ENCODE measurements around the gene IL11RA.
A peak's percentile ranks its signal among the peaks of the same experiment; 100 is the strongest.

IL11RA gene

DNA sequence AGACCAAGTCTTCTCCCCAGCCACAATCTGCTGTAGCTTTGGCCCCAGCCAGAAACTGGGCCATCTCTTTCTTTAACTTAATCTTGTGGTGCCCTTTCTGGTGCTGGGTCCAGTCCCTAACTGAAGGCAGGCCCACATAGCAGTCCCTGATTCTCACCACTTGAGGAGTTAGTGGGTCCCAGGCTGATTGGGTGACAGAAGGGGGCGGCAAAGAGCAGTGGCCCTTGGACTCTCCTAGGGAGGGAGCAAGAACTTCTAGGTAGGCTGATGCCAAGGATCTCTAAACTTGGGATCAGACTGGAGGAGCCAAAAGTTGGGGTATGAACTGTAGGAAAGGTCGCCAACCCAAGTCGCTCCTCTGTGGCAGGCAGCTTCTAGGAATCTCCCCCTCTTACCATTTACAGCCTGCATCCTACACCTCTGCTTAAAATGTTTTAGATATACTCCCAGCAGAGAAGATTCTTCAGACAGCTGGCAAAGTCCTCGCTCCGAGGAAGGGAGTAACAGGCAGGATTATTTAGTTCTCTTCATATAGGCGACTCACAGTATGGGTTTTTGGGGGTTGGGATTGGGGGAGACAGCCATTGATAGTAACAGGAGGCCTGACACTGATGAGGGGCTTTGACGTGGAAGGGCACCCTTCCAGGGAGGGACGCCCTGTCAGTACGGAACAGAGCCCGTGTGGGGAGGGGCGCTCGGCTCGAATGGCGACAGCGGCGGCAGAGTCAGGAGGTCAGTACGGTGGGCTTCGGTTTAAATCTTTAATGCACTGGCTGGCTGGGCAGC, 12.5 kb downstream of the IL11RA start:
- peak overlapping the region; percentile 88 for H3K27ac Mint-ChIP-seq (ENCODE audit: low read depth)
- DNase-seq (ENCODE audit: low spot score in 2 of 2) = peak; percentile 52 to 76
- peaks cover 40% of the 10 kb centered on the region for H3K4me1 Mint-ChIP-seq
- peak overlapping the region; percentile 83 for H3K4me3 Mint-ChIP-seq
- peak; percentile 47 for ATAC-seq (replicated peaks; ENCODE audit: extremely low read depth, poor library complexity, severe bottlenecking)
- no peaks in the 10 kb centered on the region for H3K27me3 Mint-ChIP-seq
- H3K36me3 Mint-ChIP-seq (ENCODE audit: insufficient read depth) = peaks cover 8% of the 10 kb centered on the region
- H3K9me3 Mint-ChIP-seq = peaks cover 5% of the 10 kb centered on the region

DNA sequence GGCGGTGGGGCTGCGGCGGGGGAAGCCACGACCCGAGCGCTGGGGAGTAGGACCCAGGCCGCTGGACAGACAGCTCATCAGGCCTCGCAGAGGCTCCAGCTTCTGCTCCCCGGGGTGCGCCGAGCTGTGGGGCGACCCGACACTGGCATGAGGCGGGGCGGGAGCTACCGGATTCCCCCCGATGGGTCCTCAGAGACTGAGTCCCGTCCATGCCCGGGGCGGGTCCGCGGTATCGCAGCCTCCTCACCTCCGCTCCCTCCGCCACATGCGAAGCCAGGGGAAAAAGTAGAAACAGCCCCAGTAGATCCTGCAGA, 13.0 kb downstream of the IL11RA start:
- ATAC-seq (replicated peaks; ENCODE audit: extremely low read depth, poor library complexity, severe bottlenecking) (no peak), DNase-seq (ENCODE audit: low spot score in 2 of 2) (no peak)
- H3K27ac Mint-ChIP-seq (ENCODE audit: low read depth) = peak overlapping the region; percentile 88
- H3K27me3 Mint-ChIP-seq = no peaks in the 10 kb centered on the region
- peaks cover 8% of the 10 kb centered on the region for H3K36me3 Mint-ChIP-seq (ENCODE audit: insufficient read depth)
- peak overlapping the region; percentile 83 for H3K4me3 Mint-ChIP-seq
- peaks cover 6% of the 10 kb centered on the region for H3K9me3 Mint-ChIP-seq
- H3K4me1 Mint-ChIP-seq = peaks cover 40% of the 10 kb centered on the region

GRCh38 chr9:34665381-34666250, 13.6 kb downstream of the IL11RA start:
- Mint-ChIP-seq H3K27ac (ENCODE audit: low read depth) (peak overlapping the region; percentile 88), H3K4me1 (peaks cover 40% of the 10 kb centered on the region), H3K4me3 (peak overlapping the region; percentile 83), H3K36me3 (ENCODE audit: insufficient read depth) (peaks cover 8% of the 10 kb centered on the region), H3K27me3 (no peaks in the 10 kb centered on the region), H3K9me3 (peaks cover 6% of the 10 kb centered on the region)
- ATAC-seq (replicated peaks; ENCODE audit: extremely low read depth, poor library complexity, severe bottlenecking) (peak; percentile 80), DNase-seq (ENCODE audit: low spot score in 2 of 2) (peak; percentile 76 to 85)

- DNase-seq (ENCODE audit: low spot score in 2 of 2) = no peak
- no peak for ATAC-seq (replicated peaks; ENCODE audit: extremely low read depth, poor library complexity, severe bottlenecking)
- Mint-ChIP-seq H3K4me3 (no peak overlapping the region), H3K27ac (ENCODE audit: low read depth) (no peak overlapping the region), H3K4me1 (peaks cover 14% of the 10 kb centered on the region), H3K9me3 (peaks cover 6% of the 10 kb centered on the region), H3K27me3 (no peaks in the 10 kb centered on the region), H3K36me3 (ENCODE audit: insufficient read depth) (peaks cover 8% of the 10 kb centered on the region)
Measured at GRCh38 chr9:34669809-34670562, 18.0 kb downstream of the IL11RA start.

DNA sequence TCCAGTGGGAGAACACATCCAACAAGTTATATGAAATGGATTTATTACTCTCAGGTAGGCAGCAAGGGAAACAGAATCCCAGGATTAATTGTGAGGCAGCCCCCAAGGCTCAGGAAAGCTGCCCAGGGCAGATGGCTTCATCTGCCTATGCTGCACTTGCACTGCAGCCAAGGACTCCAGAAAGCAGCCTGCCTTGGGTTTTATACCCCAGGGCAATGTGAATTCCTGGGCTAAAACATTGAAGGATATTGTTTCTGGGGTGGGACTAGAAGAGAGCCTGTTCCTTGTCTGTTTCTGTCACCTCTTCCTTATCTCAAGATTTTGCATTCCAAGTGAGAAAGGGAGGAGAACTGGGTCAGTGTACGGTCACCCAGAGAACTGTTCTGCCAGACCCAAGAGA, 19.3 kb downstream of the IL11RA start:
- Mint-ChIP-seq H3K4me3 (no peak overlapping the region), H3K27ac (ENCODE audit: low read depth) (no peak overlapping the region), H3K4me1 (peaks cover 5% of the 10 kb centered on the region), H3K36me3 (ENCODE audit: insufficient read depth) (no peaks in the 10 kb centered on the region), H3K27me3 (no peaks in the 10 kb centered on the region), H3K9me3 (peaks cover 6% of the 10 kb centered on the region)
- ATAC-seq (replicated peaks; ENCODE audit: extremely low read depth, poor library complexity, severe bottlenecking) (no peak), DNase-seq (ENCODE audit: low spot score in 2 of 2) (no peak)

DNA sequence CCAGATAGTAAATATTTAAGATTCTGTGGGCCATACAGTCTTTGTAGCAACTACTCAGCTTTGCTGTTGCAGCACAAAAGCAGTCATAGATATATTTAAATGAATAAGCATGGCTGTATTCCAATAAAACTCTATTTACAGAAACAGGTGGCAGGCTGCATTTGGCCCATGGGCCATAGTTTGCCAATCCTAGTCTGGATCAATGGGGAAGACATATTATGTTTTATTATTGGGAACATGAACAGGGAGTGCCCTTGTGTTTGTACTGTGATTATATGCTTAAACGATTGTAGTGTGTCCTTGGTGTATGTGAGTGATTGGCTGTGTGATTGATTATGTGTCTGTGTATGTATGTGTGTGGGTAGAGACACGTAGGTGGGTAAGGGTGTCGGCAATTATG, 22.5 kb downstream of the IL11RA start:
- Mint-ChIP-seq H3K27me3 (no peaks in the 10 kb centered on the region), H3K4me3 (no peak overlapping the region), H3K9me3 (peaks cover 1% of the 10 kb centered on the region), H3K36me3 (ENCODE audit: insufficient read depth) (no peaks in the 10 kb centered on the region), H3K27ac (ENCODE audit: low read depth) (no peak overlapping the region), H3K4me1 (no peaks in the 10 kb centered on the region)
- no peak for ATAC-seq (replicated peaks; ENCODE audit: extremely low read depth, poor library complexity, severe bottlenecking)
- no peak for DNase-seq (ENCODE audit: low spot score in 2 of 2)

DNA sequence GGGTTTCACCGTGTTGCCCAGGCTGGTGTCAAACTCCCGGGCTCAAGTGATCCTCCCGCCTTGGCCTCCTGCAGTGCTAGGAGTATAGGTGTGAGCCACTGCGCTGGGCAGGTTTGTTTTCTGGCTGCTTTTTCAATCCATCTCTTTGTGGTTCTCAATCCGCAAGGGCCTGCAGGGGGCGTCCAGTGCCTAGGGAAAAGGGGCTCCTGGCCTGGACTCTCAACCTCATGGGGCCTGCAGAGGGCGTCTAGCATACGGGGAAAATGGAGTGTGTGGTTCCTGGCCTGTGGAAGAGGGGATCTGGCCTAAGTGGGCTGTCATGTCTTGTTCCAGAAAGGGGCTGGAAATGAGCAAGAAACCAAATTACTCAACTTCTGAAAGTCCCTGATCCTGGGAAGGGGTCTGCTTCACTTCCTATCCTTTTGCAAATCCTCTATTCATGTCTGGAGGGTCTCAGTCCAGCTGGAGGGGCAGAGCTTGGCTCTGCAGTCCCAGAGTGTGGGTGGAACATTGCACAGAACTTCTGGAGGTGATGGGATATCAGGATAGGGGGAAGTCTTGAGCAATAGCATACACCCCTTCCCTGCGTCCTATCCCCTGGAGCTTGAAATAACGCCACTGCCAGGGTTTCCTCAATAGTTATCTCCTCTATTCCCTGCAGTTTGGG, 23.2 kb downstream of the IL11RA start:
- H3K4me1 Mint-ChIP-seq = no peaks in the 10 kb centered on the region
- DNase-seq (ENCODE audit: low spot score in 2 of 2) (no peak), ATAC-seq (replicated peaks; ENCODE audit: extremely low read depth, poor library complexity, severe bottlenecking) (no peak)
- H3K27me3 Mint-ChIP-seq = no peaks in the 10 kb centered on the region
- H3K36me3 Mint-ChIP-seq (ENCODE audit: insufficient read depth) = no peaks in the 10 kb centered on the region
- no peaks in the 10 kb centered on the region for H3K9me3 Mint-ChIP-seq
- no peak overlapping the region for H3K4me3 Mint-ChIP-seq
- no peak overlapping the region for H3K27ac Mint-ChIP-seq (ENCODE audit: low read depth)

DNA sequence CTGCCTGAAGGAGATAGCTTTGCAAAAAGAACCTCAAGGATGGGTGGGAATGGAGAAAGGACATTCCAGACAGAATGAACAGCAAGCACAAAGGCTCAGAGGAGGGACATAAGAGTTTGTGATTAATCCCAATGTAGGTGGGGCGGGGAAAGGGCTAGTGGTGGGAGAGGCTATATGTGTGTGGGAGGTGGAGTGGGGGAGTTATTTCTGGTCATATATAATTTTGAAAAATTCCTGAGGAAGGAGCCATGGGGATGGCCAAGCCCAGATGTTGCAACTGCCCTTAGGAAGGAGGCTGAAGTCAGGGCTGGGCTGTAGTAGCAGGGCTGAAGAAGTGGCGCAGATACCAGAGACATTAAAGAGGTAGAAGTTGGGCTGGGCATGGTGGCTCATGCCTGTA, 23.9 kb downstream of the IL11RA start:
- Mint-ChIP-seq H3K9me3 (no peaks in the 10 kb centered on the region), H3K27me3 (no peaks in the 10 kb centered on the region), H3K4me3 (no peak overlapping the region), H3K4me1 (no peaks in the 10 kb centered on the region), H3K27ac (ENCODE audit: low read depth) (no peak overlapping the region), H3K36me3 (ENCODE audit: insufficient read depth) (no peaks in the 10 kb centered on the region)
- ATAC-seq (replicated peaks; ENCODE audit: extremely low read depth, poor library complexity, severe bottlenecking) = no peak
- DNase-seq (ENCODE audit: low spot score in 2 of 2) = no peak

- H3K9me3 Mint-ChIP-seq = no peaks in the 10 kb centered on the region
- peaks cover 11% of the 10 kb centered on the region for H3K27me3 Mint-ChIP-seq
- H3K27ac Mint-ChIP-seq (ENCODE audit: low read depth) = no peak overlapping the region
- H3K4me3 Mint-ChIP-seq = no peak overlapping the region
- DNase-seq (ENCODE audit: low spot score in 2 of 2) = no peak
- no peaks in the 10 kb centered on the region for H3K36me3 Mint-ChIP-seq (ENCODE audit: insufficient read depth)
- no peaks in the 10 kb centered on the region for H3K4me1 Mint-ChIP-seq
- ATAC-seq (replicated peaks; ENCODE audit: extremely low read depth, poor library complexity, severe bottlenecking) = no peak
Measured at GRCh38 chr9:34684145-34684544, 32.2 kb downstream of the IL11RA start.

DNA sequence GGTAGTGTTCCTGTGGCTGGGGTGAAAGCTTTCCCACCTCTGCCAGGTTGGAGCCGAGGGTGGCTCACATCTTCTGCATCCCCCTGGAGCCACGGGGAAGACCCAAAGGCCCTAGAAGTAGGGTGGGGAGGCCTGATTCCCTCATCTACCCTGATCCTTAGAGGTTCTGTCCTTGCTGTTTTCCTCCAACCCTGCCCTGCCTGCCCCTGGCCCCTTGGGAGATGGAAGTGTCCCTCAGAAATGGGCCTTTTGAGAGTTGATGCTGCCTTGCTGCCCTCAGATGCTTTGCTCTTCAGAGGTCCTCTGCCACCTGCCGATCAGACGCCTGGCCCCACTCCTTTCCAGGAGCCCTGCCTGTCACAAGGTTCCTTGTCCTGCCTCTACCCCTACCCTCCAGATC, 32.8 kb downstream of the IL11RA start:
- peaks cover 18% of the 10 kb centered on the region for H3K27me3 Mint-ChIP-seq
- H3K4me1 Mint-ChIP-seq = no peaks in the 10 kb centered on the region
- H3K9me3 Mint-ChIP-seq = no peaks in the 10 kb centered on the region
- no peak overlapping the region for H3K27ac Mint-ChIP-seq (ENCODE audit: low read depth)
- no peaks in the 10 kb centered on the region for H3K36me3 Mint-ChIP-seq (ENCODE audit: insufficient read depth)
- ATAC-seq (replicated peaks; ENCODE audit: extremely low read depth, poor library complexity, severe bottlenecking) = no peak
- H3K4me3 Mint-ChIP-seq = no peak overlapping the region
- DNase-seq (ENCODE audit: low spot score in 2 of 2) = no peak

- H3K9me3 Mint-ChIP-seq = no peaks in the 10 kb centered on the region
- no peaks in the 10 kb centered on the region for H3K36me3 Mint-ChIP-seq (ENCODE audit: insufficient read depth)
- no peak overlapping the region for H3K27ac Mint-ChIP-seq (ENCODE audit: low read depth)
- H3K4me1 Mint-ChIP-seq = no peaks in the 10 kb centered on the region
- DNase-seq (ENCODE audit: low spot score in 2 of 2) (no peak), ATAC-seq (replicated peaks; ENCODE audit: extremely low read depth, poor library complexity, severe bottlenecking) (no peak)
- H3K4me3 Mint-ChIP-seq = no peak overlapping the region
- H3K27me3 Mint-ChIP-seq = peaks cover 22% of the 10 kb centered on the region
Measured at GRCh38 chr9:34685591-34685990, 33.6 kb downstream of the IL11RA start.

DNA sequence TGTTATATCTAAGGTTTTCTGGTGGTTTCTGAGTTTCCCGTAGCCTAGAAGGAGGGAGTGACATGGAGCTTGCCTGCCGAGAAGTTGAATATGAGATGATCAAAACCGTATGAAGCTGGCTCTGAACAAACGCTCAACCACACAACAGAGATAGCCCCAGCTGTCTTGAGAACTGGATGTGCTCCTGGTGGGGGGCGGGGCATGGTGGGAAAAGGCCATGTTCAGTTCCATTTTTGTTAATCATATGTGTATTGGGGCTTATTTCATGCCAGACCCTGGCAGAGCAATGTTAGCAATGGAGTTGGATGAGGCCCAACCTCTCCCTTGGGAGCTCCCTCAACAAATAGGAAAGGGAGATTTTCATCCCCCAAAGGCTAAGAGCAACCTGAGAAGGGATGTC, 34.2 kb downstream of the IL11RA start:
- no peak for DNase-seq (ENCODE audit: low spot score in 2 of 2)
- H3K27me3 Mint-ChIP-seq = peaks cover 22% of the 10 kb centered on the region
- no peaks in the 10 kb centered on the region for H3K9me3 Mint-ChIP-seq
- no peaks in the 10 kb centered on the region for H3K4me1 Mint-ChIP-seq
- no peaks in the 10 kb centered on the region for H3K36me3 Mint-ChIP-seq (ENCODE audit: insufficient read depth)
- ATAC-seq (replicated peaks; ENCODE audit: extremely low read depth, poor library complexity, severe bottlenecking) = no peak
- H3K4me3 Mint-ChIP-seq = no peak overlapping the region
- no peak overlapping the region for H3K27ac Mint-ChIP-seq (ENCODE audit: low read depth)

Measured in central memory CD8-positive, alpha-beta T cell (primary cell).